H9 (cell line): Measurements from ENCODE around the gene ABCF2. TPM values are rescaled to one million over a fixed set of nuclear protein-coding genes. Genes with fewer than 3 reads are reported as not detected.

Experiments
- DNase-seq: peaks from one replicate; pipeline ENCODE4 v3.0.0-alpha.2; 2017
- H2AFZ ChIP-seq: one replicate; pipeline ENCODE4 v1.6.1; 2013; ENCODE audit warnings: mild to moderate bottlenecking, low read length, control low read depth, moderate library complexity
- H2AK5ac ChIP-seq: 2 replicates; pipeline ENCODE4 v1.6.1; 2013; ENCODE audit warnings: low read length, control low read depth, mixed read lengths; ENCODE audit not compliant: insufficient read length
- H2BK120ac ChIP-seq: one replicate; pipeline ENCODE4 v1.6.1; 2013; ENCODE audit warnings: low read depth, mild to moderate bottlenecking, low read length, control low read depth, inconsistent platforms; ENCODE audit not compliant: poor library complexity, severe bottlenecking
- H2BK12ac ChIP-seq: 2 replicates; pipeline ENCODE4 v1.6.1; 2013; ENCODE audit warnings: low read length, control low read depth, mixed read lengths, low read depth; ENCODE audit not compliant: insufficient read length
- H2BK15ac ChIP-seq: 2 replicates; pipeline ENCODE4 v1.6.1; 2013; ENCODE audit warnings: low read depth, low read length, control low read depth
- H2BK20ac ChIP-seq: one replicate; pipeline ENCODE4 v1.6.1; 2013; ENCODE audit warnings: low read depth, mild to moderate bottlenecking, low read length, control low read depth, inconsistent platforms; ENCODE audit not compliant: poor library complexity, severe bottlenecking
- H2BK5ac ChIP-seq: 2 replicates; pipeline ENCODE4 v1.6.1; 2013; ENCODE audit warnings: low read length, control low read depth, mixed read lengths; ENCODE audit not compliant: insufficient read length
- H3K14ac ChIP-seq: 2 replicates; pipeline ENCODE4 v1.6.1; 2013; ENCODE audit warnings: low read length, control low read depth; ENCODE audit not compliant: insufficient read depth
- H3K18ac ChIP-seq: 2 replicates; pipeline ENCODE4 v1.6.1; 2013; ENCODE audit warnings: low read depth, mild to moderate bottlenecking, mixed read lengths, low read length, control low read depth; ENCODE audit not compliant: insufficient read length
- H3K23ac ChIP-seq: 2 replicates; pipeline ENCODE4 v1.6.1; 2013; ENCODE audit warnings: low read length, control low read depth, mixed read lengths, low read depth; ENCODE audit not compliant: insufficient read length
- H3K23me2 ChIP-seq: 2 replicates; pipeline ENCODE4 v1.6.1; 2013; ENCODE audit warnings: low read depth, mild to moderate bottlenecking, mixed read lengths, low read length, control low read depth; ENCODE audit not compliant: insufficient read length, poor library complexity, severe bottlenecking
- H3K27ac ChIP-seq: 2 replicates; pipeline ENCODE4 v1.5.1; 2013; ENCODE audit warnings: low read length, control low read depth, mixed read lengths, low read depth; ENCODE audit not compliant: insufficient read length
- H3K27me3 ChIP-seq: 2 replicates; pipeline ENCODE4 v1.6.1; 2013; ENCODE audit warnings: low read length, control low read depth, inconsistent platforms; ENCODE audit not compliant: insufficient read depth
- H3K4ac ChIP-seq: 2 replicates; pipeline ENCODE4 v1.6.1; 2013; ENCODE audit warnings: low read depth, mild to moderate bottlenecking, control low read depth, inconsistent platforms, low read length, moderate library complexity
- H3K4me1 ChIP-seq: 2 replicates; pipeline ENCODE4 v1.6.1; 2013; ENCODE audit warnings: low read length, control low read depth, inconsistent platforms; ENCODE audit not compliant: insufficient read depth
- H3K4me2 ChIP-seq: 2 replicates; pipeline ENCODE4 v1.6.1; 2013; ENCODE audit warnings: low read length, control low read depth, mixed read lengths; ENCODE audit not compliant: insufficient read length, insufficient read depth
- H3K56ac ChIP-seq: 2 replicates; pipeline ENCODE4 v1.6.1; 2013; ENCODE audit warnings: low read depth, mild to moderate bottlenecking, mixed read lengths, low read length, control low read depth; ENCODE audit not compliant: insufficient read length
- H3K79me1 ChIP-seq: 2 replicates; pipeline ENCODE4 v1.6.1; 2013; ENCODE audit warnings: low read depth, mild to moderate bottlenecking, moderate library complexity, low read length, control low read depth, inconsistent platforms; ENCODE audit not compliant: insufficient read depth, poor library complexity, severe bottlenecking
- H3K79me2 ChIP-seq: 2 replicates; pipeline ENCODE4 v1.6.1; 2013; ENCODE audit warnings: low read length, control low read depth, inconsistent platforms; ENCODE audit not compliant: insufficient read depth
- H3K9ac ChIP-seq: 2 replicates; pipeline ENCODE4 v1.6.1; 2013; ENCODE audit warnings: low read length, control low read depth, mixed read lengths; ENCODE audit not compliant: insufficient read length; ENCODE audit errors: extremely low read depth
- H3K9me3 ChIP-seq: one replicate; pipeline ENCODE4 v1.6.1; 2013; ENCODE audit warnings: low read depth, low read length, inconsistent platforms; ENCODE audit not compliant: control insufficient read depth
- H3T11ph ChIP-seq: one replicate; pipeline ENCODE4 v1.6.1; 2013; ENCODE audit warnings: mild to moderate bottlenecking, low read length, control low read depth, inconsistent platforms
- H4K20me1 ChIP-seq: one replicate; pipeline ENCODE4 v1.6.1; 2013; ENCODE audit not compliant: control insufficient read depth, insufficient read length, insufficient read depth
- H4K5ac ChIP-seq: 2 replicates; pipeline ENCODE4 v1.6.1; 2013; ENCODE audit warnings: low read depth, mild to moderate bottlenecking, mixed read lengths, low read length, control low read depth; ENCODE audit not compliant: insufficient read length
- H4K8ac ChIP-seq: replicated peaks from 2 replicates; pipeline ENCODE4 v1.6.1; 2013; ENCODE audit warnings: low read length, control low read depth, mixed read lengths, low read depth; ENCODE audit not compliant: insufficient read length
- H4K91ac ChIP-seq: 2 replicates; pipeline ENCODE4 v1.6.1; 2013; ENCODE audit warnings: low read depth, mild to moderate bottlenecking, moderate library complexity, mixed read lengths, low read length, control low read depth; ENCODE audit not compliant: insufficient read length
- H3K27ac Mint-ChIP-seq, 3 experiments: 2 replicates in 2 of 3; 3 replicates in 1 of 3; pipeline ENCODE4 v1.8.0; 2020 to 2021; ENCODE audit warnings: mixed read lengths in 3 of 3, mild to moderate bottlenecking in 1 of 3, moderate library complexity in 1 of 3
- H3K27me3 Mint-ChIP-seq: 2 replicates; pipeline ENCODE4 v1.8.0; 2021; ENCODE audit warnings: low read depth, mild to moderate bottlenecking, moderate library complexity, mixed read lengths
- H3K36me3 Mint-ChIP-seq, 3 experiments: 2 replicates in 2 of 3; 3 replicates in 1 of 3; pipeline ENCODE4 v1.8.0; 2020 to 2021; ENCODE audit warnings: low read depth in 3 of 3, mixed read lengths in 3 of 3; ENCODE audit not compliant: insufficient read depth in 1 of 3
- H3K4me1 Mint-ChIP-seq, 2 experiments: 2 replicates each; pipeline ENCODE4 v1.8.0; 2020; ENCODE audit warnings: mixed read lengths in 2 of 2
- H3K4me3 Mint-ChIP-seq, 2 experiments: 2 replicates in 1 of 2; 3 replicates in 1 of 2; pipeline ENCODE4 v1.8.0; 2020 to 2021; ENCODE audit warnings: mild to moderate bottlenecking in 2 of 2, mixed read lengths in 2 of 2, moderate library complexity in 1 of 2
- H3K9me3 Mint-ChIP-seq, 2 experiments: 2 replicates in 1 of 2; 3 replicates in 1 of 2; pipeline ENCODE4 v1.8.0; 2020; ENCODE audit warnings: mild to moderate bottlenecking in 2 of 2, mixed read lengths in 2 of 2, moderate library complexity in 1 of 2
- CTCF ChIP-seq: fragments of 200-600 bp; sonication (generic); conservative IDR thresholded peaks from 3 replicates; pipeline ENCODE4 v1.8.0; 2021; ENCODE audit warnings: antibody characterized with exemption, mild to moderate bottlenecking
- WGBS: extraction: QIAGEN DNeasy Blood & Tissue Kit; methylation state at CpG from one replicate; pipeline ENCODE4 v1.1.7; 2013; ENCODE audit warnings: missing lambda C conversion rate, low lambda C conversion rate, mixed read lengths; ENCODE audit not compliant: insufficient read length; ENCODE audit errors: extremely low coverage; 5-methylcytosine and 5-hydroxymethylcytosine counted together
- total RNA-seq: library from RNA; stranded (reverse); gene quantifications from 2 replicates; pipeline ENCODE4 v1.2.1, GENCODE V29; 2021

The ABCF2 gene
- total RNA-seq, 1 experiment from 2014 or later, result 70.1 TPM

- Histone ChIP-seq H2AK5ac (no peak overlapping the region), H2BK15ac (no peak overlapping the region), H3K79me1 (no peaks in the 10 kb centered on the region), H3K27me3 (no peaks in the 10 kb centered on the region; the same call in 1 of the 2 replicates), H4K8ac (no peak overlapping the region), H4K91ac (no peak overlapping the region), H3K79me2 (no peaks in the 10 kb centered on the region), H3K9ac (no peak overlapping the region), H3K4me2 (no peak overlapping the region), H4K20me1 (no peaks in the 10 kb centered on the region), H2BK12ac (no peak overlapping the region), H3K4me1 (no peaks in the 10 kb centered on the region; the same call in 1 of the 2 replicates), H3K14ac (no peak overlapping the region), H3K56ac (no peak overlapping the region), H3K23me2 (no peaks in the 10 kb centered on the region), H3K23ac (no peak overlapping the region), H3T11ph (no peak overlapping the region), H3K9me3 (no peaks in the 10 kb centered on the region), H2BK20ac (no peak overlapping the region), H2BK5ac (no peak overlapping the region), H4K5ac (no peak overlapping the region), H3K4ac (no peak overlapping the region), H3K18ac (no peak overlapping the region), H3K27ac (no peak overlapping the region), H2AFZ (no peak overlapping the region), H2BK120ac (no peak overlapping the region)
- no peak overlapping the region for H3K4me3 Mint-ChIP-seq
- no peak for DNase-seq
- H3K4me1 Mint-ChIP-seq, result peaks cover 0 to under 1% of the 10 kb centered on the region in 2 experiments; a peak in 2 of 4 replicates
- H3K27ac Mint-ChIP-seq, result no peak overlapping the region; a peak in 1 of 7 replicates
- H3K27me3 Mint-ChIP-seq, result peaks cover 26% of the 10 kb centered on the region
- H3K36me3 Mint-ChIP-seq, result no peaks in the 10 kb centered on the region
- H3K9me3 Mint-ChIP-seq, result no peaks in the 10 kb centered on the region
- no peak for TF ChIP-seq CTCF
- no CpG with 5 or more reads among the region's 7 CpGs for WGBS
Observed at GRCh38 chr7:151194188-151194587, 32.8 kb downstream of the ABCF2 start.
